T-cell (primary cell): ENCODE data around the gene CYREN. TPM values are rescaled to one million over a fixed set of nuclear protein-coding genes. Genes with fewer than 3 reads are reported as not detected.

Experiments used
- ATAC-seq, 4 experiments: fragments of 200-7000 bp in 3 of 4; fragments of 150-1000 bp in 1 of 4; cut with Tn5 transposase; replicated peaks in 1 of 4; 1 replicate in 3 of 4; 2 replicates in 1 of 4; pipeline ENCODE4 v1.10.0; 2021; ENCODE audit warnings: moderate library complexity in 3 of 4, mild to moderate bottlenecking in 2 of 4, moderate number of reproducible peaks in 1 of 4
- CTCF ChIA-PET, 2 donors: fragments of 300-600 bp; sonication (Branson Sonifier 250); formaldehyde crosslinking; loops; one replicate each; lab custom pipeline; 2022; ENCODE audit warnings: antibody characterized with exemption in 2 of 2; lab: Charles Lee
- POLR2A ChIA-PET, 2 donors: fragments of 300-600 bp; sonication (Branson Sonifier 250); formaldehyde crosslinking; loops; one replicate each; lab custom pipeline; 2022; ENCODE audit warnings: antibody characterized with exemption in 2 of 2; lab: Charles Lee
- DNase-seq, 35 experiments: peaks; one replicate each; pipeline versions ENCODE4 v3.0.0 to v3.0.0-alpha.2; 2013 to 2023
- H3K27ac ChIP-seq: one replicate; pipeline ENCODE4 v1.5.1; 2013; ENCODE audit warnings: low read length
- H3K27me3 ChIP-seq, 2 experiments: replicated peaks in 1 of 2; 1 replicate in 1 of 2; 2 replicates in 1 of 2; pipeline versions ENCODE4 v1.6.1 to v1.7.0; 2013; ENCODE audit warnings: low read length in 1 of 2, mixed read lengths in 1 of 2; ENCODE audit not compliant: control insufficient read depth in 2 of 2, insufficient read depth in 2 of 2; ENCODE audit errors: extremely low read depth in 1 of 2
- H3K36me3 ChIP-seq, 2 donors: 1 replicate in 1 of 2; 2 replicates in 1 of 2; pipeline versions ENCODE4 v1.6.1 to v1.7.0; 2013; ENCODE audit warnings: low read length in 1 of 2; ENCODE audit not compliant: control insufficient read depth in 2 of 2, insufficient read depth in 1 of 2; ENCODE audit errors: extremely low read depth in 1 of 2
- H3K4me1 ChIP-seq, 2 experiments: 1 replicate in 1 of 2; 2 replicates in 1 of 2; pipeline versions ENCODE4 v1.6.1 to v1.7.0; 2013; ENCODE audit warnings: low read length in 2 of 2, mixed read lengths in 1 of 2; ENCODE audit not compliant: insufficient read depth in 2 of 2, control insufficient read depth in 1 of 2; ENCODE audit errors: extremely low read depth in 1 of 2
- H3K4me3 ChIP-seq, 2 donors: 1 replicate in 1 of 2; 2 replicates in 1 of 2; pipeline versions ENCODE4 v1.5.1 to v1.7.0; 2013; ENCODE audit warnings: mild to moderate bottlenecking in 2 of 2, low read length in 1 of 2, moderate library complexity in 1 of 2; ENCODE audit not compliant: control insufficient read depth in 1 of 2; ENCODE audit errors: extremely low read depth in 1 of 2
- H3K9me3 ChIP-seq: 2 replicates; pipeline ENCODE4 v1.7.0; 2013
- H3K27ac Mint-ChIP-seq, 2 donors: one replicate each; pipeline ENCODE4 v1.8.0; 2020 to 2021; ENCODE audit warnings: mild to moderate bottlenecking in 2 of 2, mixed read lengths in 2 of 2
- H3K27me3 Mint-ChIP-seq, 2 donors: one replicate each; pipeline ENCODE4 v1.8.0; 2021 to 2022; ENCODE audit warnings: mixed read lengths in 2 of 2
- H3K36me3 Mint-ChIP-seq: one replicate; pipeline ENCODE4 v1.8.0; 2021; ENCODE audit warnings: mixed read lengths
- H3K4me1 Mint-ChIP-seq, 3 donors: one replicate each; pipeline ENCODE4 v1.8.0; 2020 to 2022; ENCODE audit warnings: mixed read lengths in 3 of 3, mild to moderate bottlenecking in 1 of 3
- H3K4me3 Mint-ChIP-seq, 3 donors: one replicate each; pipeline ENCODE4 v1.8.0; 2020 to 2022; ENCODE audit warnings: mild to moderate bottlenecking in 3 of 3, mixed read lengths in 3 of 3, moderate library complexity in 3 of 3
- H3K9me3 Mint-ChIP-seq, 3 donors: one replicate each; pipeline ENCODE4 v1.8.0; 2020 to 2022; ENCODE audit warnings: mixed read lengths in 3 of 3
- WGBS: methylation state at CpG from one replicate; pipeline ENCODE4 v1.1.5; 2013; ENCODE audit warnings: missing lambda C conversion rate; ENCODE audit not compliant: insufficient coverage; 5-methylcytosine and 5-hydroxymethylcytosine counted together
- total RNA-seq, 35 experiments: library from RNA in 6 of 35; stranded (reverse) in 6 of 35; fragments of 120-200 nt in 1 of 35; gene quantifications; one replicate each; pipeline versions ENCODE4 v1.2.1 to v1.2.4 and lab custom pipeline; 2013 to 2026

Gene CYREN
- total RNA-seq, 5 donors from 2014 or later (not counting 1 experiment from before 2014, with no cell fraction given) = 24.3 to 46.4 (median 44.6) TPM

GRCh38 chr7:135150072-135150782 is 20.3 kb downstream of the CYREN start:
- POLR2A ChIA-PET = interaction anchor here in 1 of 2 donors (0.6 kb wide), 1 partner anchor 19 kb away, joined by 3 read pairs; no protein-coding TSS in a partner anchor
- Histone ChIP-seq H3K9me3 (no peaks in the 10 kb centered on the region), H3K27me3 (no peaks in the 10 kb centered on the region), H3K36me3 (peaks cover 0 to 16% of the 10 kb centered on the region in 2 donors), H3K27ac (no peak overlapping the region), H3K4me1 (peaks cover 24% of the 10 kb centered on the region in 2 experiments), H3K4me3 (peak overlapping the region in 1 of 2 donors; percentile 28)
- no peak for DNase-seq
- no peak for ATAC-seq
- Mint-ChIP-seq H3K9me3 (peaks cover 13 to 23% (median 18%) of the 10 kb centered on the region in 3 donors), H3K4me1 (peaks cover 79 to 89% (median 80%) of the 10 kb centered on the region in 3 donors), H3K27ac (peak overlapping the region; percentile 16 to 45), H3K36me3 (peaks cover 43% of the 10 kb centered on the region), H3K4me3 (peak overlapping the region; percentile 85 to 89 (median 88)), H3K27me3 (no peaks in the 10 kb centered on the region)
- CTCF ChIA-PET = interaction anchor here in 1 of 2 donors (0.9 kb wide), 1 partner anchor 502 kb away, joined by 3 read pairs; no protein-coding TSS in a partner anchor
- 94% methylated on average over 7 of the region's 8 CpGs for WGBS

GRCh38 chr7:135147899-135148721 is 22.4 kb downstream of the CYREN start, which contains the start of gene TMEM140:
TMEM140 (plus strand) TSS chr7:135148072; CDS start chr7:135164442, 16,370 bp downstream.
- ChIA-PET POLR2A (interaction anchor here (0.8 to 1.8 kb wide), 9 partner anchors 13 to 514 kb away, joined by 3 to 26 read pairs (median 4); partner anchors contain the start of genes AGBL3 (in 1 of the 2) and CYREN (in 1 of the 2)), CTCF (interaction anchor here (0.6 to 3.1 kb wide), 13 partner anchors 14 to 502 kb away, joined by 3 to 47 read pairs (median 5); partner anchors contain the start of genes AGBL3 (in 1 of the 2), CYREN (in 1 of the 2) and WDR91 (in 1 of the 2))
- H3K4me1 Mint-ChIP-seq = peaks cover 64 to 82% (median 68%) of the 10 kb centered on the region in 3 donors
- no peaks in the 10 kb centered on the region for H3K27me3 Mint-ChIP-seq
- peaks cover 0 to 16% of the 10 kb centered on the region in 2 donors for H3K36me3 ChIP-seq
- peak within 1 kb of the TSS; percentile 85 to 89 (median 88) for H3K4me3 Mint-ChIP-seq
- 0% methylated on average over 6 of the region's 13 CpGs for WGBS
- peak; percentile 79 to 86 (median 82) for ATAC-seq
- peak within 1 kb of the TSS; percentile 96 to 97 for H3K27ac Mint-ChIP-seq
- peaks cover 24% of the 10 kb centered on the region for H3K36me3 Mint-ChIP-seq
- peak within 1 kb of the TSS; percentile 60 to 90 for H3K4me3 ChIP-seq
- H3K9me3 ChIP-seq = no peaks in the 10 kb centered on the region
- peak in 34 of 35 experiments; percentile 47 to 85 (median 64) for DNase-seq
- H3K27ac ChIP-seq = peak within 1 kb of the TSS; percentile 95
- H3K27me3 ChIP-seq = no peaks in the 10 kb centered on the region
- H3K4me1 ChIP-seq = peaks cover 24% of the 10 kb centered on the region in 2 experiments
- H3K9me3 Mint-ChIP-seq = peaks cover 0 to 5% (median 4%) of the 10 kb centered on the region in 3 donors

GRCh38 chr7:135147341-135147898 is 23.1 kb downstream of the CYREN start:
- ChIA-PET POLR2A (interaction anchor here (0.8 to 1.8 kb wide), 10 partner anchors 13 to 514 kb away, joined by 3 to 26 read pairs (median 4); partner anchors contain the start of genes AGBL3 (in 1 of the 2) and CYREN (in 1 of the 2)), CTCF (interaction anchor here (0.6 to 3.1 kb wide), 12 partner anchors 14 to 501 kb away, joined by 3 to 47 read pairs (median 6); partner anchors contain the start of genes AGBL3 (in 1 of the 2), CYREN (in 1 of the 2) and WDR91 (in 1 of the 2))
- DNase-seq (peak in 6 of 35 experiments; percentile 22 to 56 (median 30)), ATAC-seq (peak; percentile 9 to 18 (median 16))
- Histone ChIP-seq H3K27me3 (no peaks in the 10 kb centered on the region), H3K36me3 (peaks cover 0 to 11% of the 10 kb centered on the region in 2 donors), H3K27ac (peak overlapping the region; percentile 95), H3K4me3 (peak overlapping the region; percentile 60 to 90), H3K4me1 (peaks cover 24% of the 10 kb centered on the region in 2 experiments), H3K9me3 (no peaks in the 10 kb centered on the region)
- peak overlapping the region; percentile 96 to 97 for H3K27ac Mint-ChIP-seq
- H3K4me3 Mint-ChIP-seq = peak overlapping the region; percentile 85 to 89 (median 88)
- peaks cover 21% of the 10 kb centered on the region for H3K36me3 Mint-ChIP-seq
- H3K4me1 Mint-ChIP-seq = peaks cover 59 to 76% (median 62%) of the 10 kb centered on the region in 3 donors
- WGBS = 6% methylated on average over 4 of the region's 6 CpGs
- no peaks in the 10 kb centered on the region for H3K27me3 Mint-ChIP-seq
- H3K9me3 Mint-ChIP-seq = no peaks in the 10 kb centered on the region

GRCh38 chr7:135143885-135144668 is 26.4 kb downstream of the CYREN start:
- no peak overlapping the region for H3K4me3 ChIP-seq
- Mint-ChIP-seq H3K36me3 (peaks cover 26% of the 10 kb centered on the region), H3K27me3 (no peaks in the 10 kb centered on the region), H3K4me1 (peaks cover 28 to 48% (median 31%) of the 10 kb centered on the region in 3 donors), H3K9me3 (peaks cover 5 to 22% (median 6%) of the 10 kb centered on the region in 3 donors), H3K27ac (peak overlapping the region in 1 of 2 donors; percentile 49), H3K4me3 (peak overlapping the region in 1 of 3 donors; percentile 9)
- H3K36me3 ChIP-seq = no peaks in the 10 kb centered on the region
- WGBS = 93% methylated on average over 1 of the region's 3 CpGs
- CTCF ChIA-PET = no interaction called here
- no peak for ATAC-seq
- no peaks in the 10 kb centered on the region for H3K27me3 ChIP-seq
- H3K4me1 ChIP-seq = peaks cover 10 to 19% of the 10 kb centered on the region in 2 experiments
- POLR2A ChIA-PET = interaction anchor here (0.6 to 0.7 kb wide), 3 partner anchors 16 to 1463 kb away, joined by 3 to 13 read pairs (median 3); no protein-coding TSS in a partner anchor
- DNase-seq = no peak
- H3K9me3 ChIP-seq = no peaks in the 10 kb centered on the region
- H3K27ac ChIP-seq = no peak overlapping the region

- ATAC-seq (no peak), DNase-seq (no peak)
- no peak overlapping the region for H3K27ac ChIP-seq
- H3K4me1 Mint-ChIP-seq = peaks cover 1 to 5% (median 4%) of the 10 kb centered on the region in 3 donors
- H3K36me3 Mint-ChIP-seq = peaks cover 22% of the 10 kb centered on the region
- POLR2A ChIA-PET = no interaction called here
- no peaks in the 10 kb centered on the region for H3K27me3 ChIP-seq
- H3K27ac Mint-ChIP-seq = no peak overlapping the region
- H3K9me3 Mint-ChIP-seq = peaks cover 5 to 28% (median 16%) of the 10 kb centered on the region in 3 donors
- no peaks in the 10 kb centered on the region for H3K27me3 Mint-ChIP-seq
- no peak overlapping the region for H3K4me3 ChIP-seq
- no peaks in the 10 kb centered on the region for H3K36me3 ChIP-seq
- H3K4me1 ChIP-seq = no peaks in the 10 kb centered on the region
- H3K9me3 ChIP-seq = no peaks in the 10 kb centered on the region
- H3K4me3 Mint-ChIP-seq = no peak overlapping the region
- CTCF ChIA-PET = no interaction called here
Measured at GRCh38 chr7:135129579-135129978, 40.9 kb downstream of the CYREN start.
